ENCODE data around the gene SDF2L1. TPM values are rescaled to one million over a fixed set of nuclear protein-coding genes. Genes with fewer than 3 reads are reported as not detected.

The SDF2L1 gene
- total RNA-seq, 2 donors from 2014 or later = 25.9 to 40.5 TPM

DNA sequence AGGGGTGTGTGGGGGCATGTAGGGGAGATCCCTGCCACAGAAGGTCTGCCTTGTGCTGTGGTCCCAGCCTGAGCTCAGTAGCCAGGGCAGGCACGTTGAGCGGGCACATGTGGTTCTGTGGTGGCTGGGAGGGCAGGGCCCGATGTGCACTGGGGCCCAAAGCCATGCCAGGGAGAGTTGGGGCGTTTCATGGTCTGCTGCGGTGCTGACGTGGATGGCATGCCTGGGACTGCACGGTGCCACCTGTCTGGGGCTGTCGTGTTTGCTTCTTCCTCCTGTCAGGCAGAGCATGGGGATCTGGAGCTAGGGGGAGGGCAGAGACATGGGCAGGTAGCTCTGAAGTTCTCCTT is 43.0 kb downstream of the SDF2L1 start:
- Histone ChIP-seq H3K9me3 (no peaks in the 10 kb centered on the region), H3K4me1 (no peaks in the 10 kb centered on the region), H3K36me3 (peaks cover 57% of the 10 kb centered on the region), H3K4me3 (no peak overlapping the region), H3K27ac (no peak overlapping the region), H3K27me3 (no peaks in the 10 kb centered on the region)
- TF ChIP-seq, protein P1, sequence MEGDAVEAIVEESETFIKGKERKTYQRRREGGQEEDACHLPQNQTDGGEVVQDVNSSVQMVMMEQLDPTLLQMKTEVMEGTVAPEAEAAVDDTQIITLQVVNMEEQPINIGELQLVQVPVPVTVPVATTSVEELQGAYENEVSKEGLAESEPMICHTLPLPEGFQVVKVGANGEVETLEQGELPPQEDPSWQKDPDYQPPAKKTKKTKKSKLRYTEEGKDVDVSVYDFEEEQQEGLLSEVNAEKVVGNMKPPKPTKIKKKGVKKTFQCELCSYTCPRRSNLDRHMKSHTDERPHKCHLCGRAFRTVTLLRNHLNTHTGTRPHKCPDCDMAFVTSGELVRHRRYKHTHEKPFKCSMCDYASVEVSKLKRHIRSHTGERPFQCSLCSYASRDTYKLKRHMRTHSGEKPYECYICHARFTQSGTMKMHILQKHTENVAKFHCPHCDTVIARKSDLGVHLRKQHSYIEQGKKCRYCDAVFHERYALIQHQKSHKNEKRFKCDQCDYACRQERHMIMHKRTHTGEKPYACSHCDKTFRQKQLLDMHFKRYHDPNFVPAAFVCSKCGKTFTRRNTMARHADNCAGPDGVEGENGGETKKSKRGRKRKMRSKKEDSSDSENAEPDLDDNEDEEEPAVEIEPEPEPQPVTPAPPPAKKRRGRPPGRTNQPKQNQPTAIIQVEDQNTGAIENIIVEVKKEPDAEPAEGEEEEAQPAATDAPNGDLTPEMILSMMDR (IDR thresholded peaks at IDR 0.05) = no peak
- no peak for DNase-seq (ENCODE audit: low spot score)

DNA sequence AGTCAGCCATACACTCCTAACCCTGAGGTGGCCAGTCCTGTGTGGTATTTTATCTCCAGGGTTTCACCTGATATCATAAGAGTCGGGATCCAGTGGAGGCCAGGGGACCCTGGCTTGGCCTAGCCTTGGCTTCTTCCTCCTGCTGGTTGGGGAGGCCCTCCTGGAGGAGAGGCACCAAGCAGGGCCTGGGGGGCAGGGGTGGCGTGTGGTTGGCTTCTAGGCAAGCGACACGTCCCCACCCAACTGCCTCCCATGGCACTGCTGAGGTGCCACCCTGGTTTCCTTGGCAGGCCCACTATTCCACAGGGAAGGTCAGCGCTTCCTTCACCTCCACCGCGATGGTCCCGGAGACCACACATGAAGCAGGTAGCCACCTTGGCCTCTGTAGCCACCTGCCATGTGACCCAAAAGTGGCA is 44.1 kb downstream of the SDF2L1 start:
- no peaks in the 10 kb centered on the region for H3K4me1 ChIP-seq
- no peak for DNase-seq (ENCODE audit: low spot score)
- TF ChIP-seq, protein P1 (IDR thresholded peaks at IDR 0.05) = no peak
- no peaks in the 10 kb centered on the region for H3K27me3 ChIP-seq
- no peak overlapping the region for H3K4me3 ChIP-seq
- H3K27ac ChIP-seq = no peak overlapping the region
- H3K9me3 ChIP-seq = no peaks in the 10 kb centered on the region
- peaks cover 59% of the 10 kb centered on the region for H3K36me3 ChIP-seq

DNA sequence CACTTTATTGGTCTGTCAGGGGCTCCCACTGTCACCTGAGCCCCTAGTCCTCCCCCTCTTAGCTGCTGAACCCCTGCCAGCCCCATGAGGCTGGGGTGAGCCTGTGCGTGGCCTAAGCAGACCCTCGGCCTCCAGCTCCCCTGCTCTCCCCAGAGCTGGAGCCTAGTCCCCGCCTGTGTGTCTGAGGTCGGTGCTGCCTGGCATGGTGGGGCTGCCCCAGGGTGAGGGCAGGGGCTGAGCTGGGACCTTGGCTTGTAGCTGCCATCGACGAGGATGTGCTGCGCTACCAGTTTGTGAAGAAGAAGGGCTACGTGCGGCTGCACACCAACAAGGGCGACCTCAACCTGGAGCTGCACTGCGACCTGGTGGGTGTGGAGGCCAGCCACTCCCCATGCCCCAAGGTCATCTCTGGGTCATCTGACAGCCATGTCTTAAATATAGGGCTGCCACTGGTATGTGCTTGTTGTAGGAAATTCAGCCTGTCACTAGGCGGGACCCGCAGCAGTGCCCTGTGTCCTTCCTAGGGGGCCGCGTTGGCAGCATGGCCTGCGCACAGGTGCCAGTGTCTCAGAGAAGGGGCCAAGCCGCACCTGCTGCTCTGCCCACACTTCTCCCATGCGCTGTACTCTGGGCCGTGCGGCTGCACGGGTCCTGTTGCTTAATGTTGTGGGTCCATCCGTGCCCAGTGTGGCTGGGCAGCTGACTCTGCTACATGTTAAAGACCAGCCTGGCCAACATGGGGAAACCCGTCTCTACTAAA is 44.7 kb downstream of the SDF2L1 start:
- H3K4me3 ChIP-seq = no peak overlapping the region
- peaks cover 65% of the 10 kb centered on the region for H3K36me3 ChIP-seq
- TF ChIP-seq, protein P1 (IDR thresholded peaks at IDR 0.05) = no peak
- DNase-seq (ENCODE audit: low spot score) = no peak
- H3K4me1 ChIP-seq = no peaks in the 10 kb centered on the region
- no peak overlapping the region for H3K27ac ChIP-seq
- no peaks in the 10 kb centered on the region for H3K9me3 ChIP-seq
- no peaks in the 10 kb centered on the region for H3K27me3 ChIP-seq

DNA sequence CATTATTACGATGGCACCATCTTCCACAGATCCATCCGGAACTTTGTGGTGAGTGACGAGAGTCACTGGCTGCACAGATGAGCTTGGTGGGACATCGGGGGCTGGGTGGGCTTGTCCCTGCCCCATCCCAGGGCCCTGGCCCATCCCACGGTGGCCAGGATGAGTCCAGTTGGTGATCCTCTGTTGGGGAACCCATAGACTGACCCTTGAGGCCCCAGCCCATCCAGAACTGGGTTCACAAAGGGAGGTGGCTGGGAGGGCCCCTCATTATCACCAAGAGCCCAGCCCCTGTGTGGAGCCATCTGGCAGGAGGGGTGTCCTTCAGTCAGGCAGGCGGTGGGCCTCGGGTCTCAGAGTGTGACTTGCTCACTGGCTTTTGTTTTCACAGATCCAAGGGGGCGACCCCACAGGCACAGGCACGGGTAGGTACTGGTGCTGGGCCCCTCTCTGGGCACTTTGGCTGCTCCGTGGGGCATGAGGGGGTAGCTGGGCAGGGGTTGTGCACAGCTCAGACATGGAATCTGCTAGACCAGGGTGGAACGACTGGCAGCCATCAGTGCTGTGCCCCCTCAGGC is 45.7 kb downstream of the SDF2L1 start:
- H3K27me3 ChIP-seq = no peaks in the 10 kb centered on the region
- TF ChIP-seq, protein P1 (IDR thresholded peaks at IDR 0.05) = no peak
- DNase-seq (ENCODE audit: low spot score) = no peak
- H3K9me3 ChIP-seq = no peaks in the 10 kb centered on the region
- H3K27ac ChIP-seq = no peak overlapping the region
- H3K4me3 ChIP-seq = no peak overlapping the region
- H3K36me3 ChIP-seq = peaks cover 59% of the 10 kb centered on the region
- no peaks in the 10 kb centered on the region for H3K4me1 ChIP-seq

DNA sequence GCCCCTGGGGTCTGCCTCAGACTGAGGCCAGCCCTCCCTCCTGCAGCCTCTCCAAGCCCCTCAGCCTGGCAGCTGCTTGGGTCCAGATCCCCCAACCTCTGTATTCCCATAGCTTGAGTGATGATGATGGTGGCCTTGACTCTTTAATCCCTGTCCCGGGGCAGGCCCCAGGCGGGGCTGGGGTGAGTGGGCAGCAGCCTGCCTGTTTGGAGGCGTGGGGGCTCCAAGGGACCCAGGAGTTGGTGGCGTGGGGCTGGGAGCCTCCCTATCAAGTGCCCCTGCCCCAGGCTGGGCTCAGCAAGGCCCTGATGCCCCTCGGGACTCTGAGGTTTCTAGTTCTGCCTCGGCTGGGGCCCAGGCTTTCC is 46.2 kb downstream of the SDF2L1 start:
- Histone ChIP-seq H3K4me3 (no peak overlapping the region), H3K9me3 (no peaks in the 10 kb centered on the region), H3K27ac (no peak overlapping the region), H3K4me1 (no peaks in the 10 kb centered on the region), H3K36me3 (peaks cover 59% of the 10 kb centered on the region), H3K27me3 (no peaks in the 10 kb centered on the region)
- TF ChIP-seq, protein P1 (IDR thresholded peaks at IDR 0.05) = no peak
- no peak for DNase-seq (ENCODE audit: low spot score)

Measured in right atrium auricular region (tissue), 2 donors.